ENCODE measurements around the gene PIK3R6. TPM values are rescaled to one million over a fixed set of nuclear protein-coding genes. Genes with fewer than 3 reads are reported as not detected.

Gene PIK3R6
- total and polyA plus RNA-seq, 2 donors (not counting 1 experiment from before 2014, with no cell fraction given): 2.8 to 11.0 TPM

DNA sequence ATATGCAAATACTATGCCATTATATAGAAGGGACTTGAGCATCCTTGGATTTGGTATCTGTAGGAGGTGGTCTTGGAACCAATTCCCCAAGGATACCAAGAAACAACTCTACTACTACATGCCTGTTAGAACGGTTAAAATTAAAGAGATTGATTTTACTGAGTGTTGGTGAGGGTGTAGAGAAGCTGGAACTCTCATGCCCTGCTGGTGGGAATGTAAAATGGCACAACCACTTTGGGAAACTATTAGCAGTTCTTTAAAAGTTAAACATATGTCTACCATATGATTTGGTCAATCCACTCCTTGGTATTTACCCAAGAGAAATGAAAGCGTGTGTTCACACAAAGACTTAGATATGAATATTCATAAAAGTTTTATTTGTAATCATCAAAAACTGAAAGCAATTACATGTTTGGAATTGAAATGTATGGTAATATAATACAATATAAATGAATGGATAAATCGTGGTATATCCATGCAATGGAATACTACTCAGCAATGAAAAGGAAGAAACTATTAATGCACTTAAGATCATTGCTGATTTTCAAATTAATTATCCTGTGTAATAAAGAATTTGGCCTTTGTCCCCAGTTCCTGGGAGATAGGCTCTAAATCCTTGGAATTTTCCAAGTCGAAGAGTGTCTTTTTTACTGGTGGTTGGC lies 76.1 kb downstream of the PIK3R6 start:
- intact Hi-C loops (cut with micrococcal nuclease): no loop called here

GRCh38 chr17:8789743-8790142 lies 77.7 kb downstream of the PIK3R6 start:
- H3K4me3 Mint-ChIP-seq: no peak overlapping the region
- Histone ChIP-seq H3K9me3 (ENCODE audit: control extremely low read depth in 1 of 3, control insufficient read depth in 2 of 3, insufficient read depth in 1 of 3, low read length in 2 of 3) (peaks cover 0 to 7% (median 1%) of the 10 kb centered on the region in 3 donors), H3K27me3 (replicated peaks in 1 of 4; ENCODE audit: control extremely low read depth in 1 of 4, control insufficient read depth in 3 of 4, insufficient read depth in 4 of 4, low read length in 3 of 4) (peaks cover 0 to 6% (median 0%) of the 10 kb centered on the region in 4 experiments), H3K4me1 (ENCODE audit: control insufficient read depth in 2 of 2, insufficient read depth in 2 of 2, low read length in 2 of 2) (peaks cover 6 to 8% of the 10 kb centered on the region in 2 donors), H3K27ac (ENCODE audit: low read length in 2 of 2) (no peak overlapping the region), H2AFZ (ENCODE audit: insufficient read depth, low read depth, low read length, poor library complexity, severe bottlenecking) (no peak overlapping the region), H4K20me1 (ENCODE audit: control insufficient read depth, insufficient read depth, low read length, poor library complexity, severe bottlenecking) (no peaks in the 10 kb centered on the region), H3K36me3 (replicated peaks in 1 of 2; ENCODE audit: control extremely low read depth in 1 of 2, control insufficient read depth in 1 of 2, extremely low read depth in 1 of 2, insufficient read depth in 2 of 2, low read length in 1 of 2) (no peaks in the 10 kb centered on the region), H3K4me2 (replicated peaks; ENCODE audit: low read depth, low read length, poor library complexity, severe bottlenecking) (no peak overlapping the region), H3K9ac (ENCODE audit: low read length) (no peak overlapping the region), H3K79me2 (ENCODE audit: control insufficient read depth, insufficient read depth, low read length) (no peaks in the 10 kb centered on the region), H3K4me3 (ENCODE audit: control extremely low read depth in 1 of 5, extremely low read depth in 1 of 5, insufficient read depth in 1 of 5, low read depth in 2 of 5, low read length in 4 of 5) (no peak overlapping the region)
- ATAC-seq (ENCODE audit: low read depth): no peak
- H3K27ac Mint-ChIP-seq: no peak overlapping the region
- DNase-seq: no peak
- CTCF ChIA-PET: interaction anchor here (1.3 kb wide), 1 partner anchor 380 kb away, joined by 6 read pairs; no protein-coding TSS in a partner anchor
- intact Hi-C loops (cut with micrococcal nuclease): no loop called here
- no peak for TF ChIP-seq EZH2 (IDR thresholded peaks at IDR 0.05; ENCODE audit: borderline replicate concordance, insufficient read depth, low read depth, low read length, poor library complexity, severe bottlenecking)
- TF ChIP-seq, protein P1, sequence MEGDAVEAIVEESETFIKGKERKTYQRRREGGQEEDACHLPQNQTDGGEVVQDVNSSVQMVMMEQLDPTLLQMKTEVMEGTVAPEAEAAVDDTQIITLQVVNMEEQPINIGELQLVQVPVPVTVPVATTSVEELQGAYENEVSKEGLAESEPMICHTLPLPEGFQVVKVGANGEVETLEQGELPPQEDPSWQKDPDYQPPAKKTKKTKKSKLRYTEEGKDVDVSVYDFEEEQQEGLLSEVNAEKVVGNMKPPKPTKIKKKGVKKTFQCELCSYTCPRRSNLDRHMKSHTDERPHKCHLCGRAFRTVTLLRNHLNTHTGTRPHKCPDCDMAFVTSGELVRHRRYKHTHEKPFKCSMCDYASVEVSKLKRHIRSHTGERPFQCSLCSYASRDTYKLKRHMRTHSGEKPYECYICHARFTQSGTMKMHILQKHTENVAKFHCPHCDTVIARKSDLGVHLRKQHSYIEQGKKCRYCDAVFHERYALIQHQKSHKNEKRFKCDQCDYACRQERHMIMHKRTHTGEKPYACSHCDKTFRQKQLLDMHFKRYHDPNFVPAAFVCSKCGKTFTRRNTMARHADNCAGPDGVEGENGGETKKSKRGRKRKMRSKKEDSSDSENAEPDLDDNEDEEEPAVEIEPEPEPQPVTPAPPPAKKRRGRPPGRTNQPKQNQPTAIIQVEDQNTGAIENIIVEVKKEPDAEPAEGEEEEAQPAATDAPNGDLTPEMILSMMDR (IDR thresholded peaks at IDR 0.05): no peak
- H3K9me3 Mint-ChIP-seq (ENCODE audit: insufficient read depth): peaks cover 1% of the 10 kb centered on the region
- H3K4me1 Mint-ChIP-seq: peaks cover 10% of the 10 kb centered on the region
- WGBS (ENCODE audit: insufficient coverage): 77% methylated on average over 6 of the region's 10 CpGs
- peaks cover 6% of the 10 kb centered on the region for H3K27me3 Mint-ChIP-seq
- POLR2A ChIA-PET: no interaction called here

More for the DNA sequence above, 76.1 kb downstream of the PIK3R6 start:
- Histone ChIP-seq H4K20me1 (ENCODE audit: control insufficient read depth, insufficient read depth, low read length, poor library complexity, severe bottlenecking) (no peaks in the 10 kb centered on the region), H3K9ac (ENCODE audit: low read length) (no peak overlapping the region), H3K27ac (ENCODE audit: low read length in 2 of 2) (no peak overlapping the region), H3K4me2 (replicated peaks; ENCODE audit: low read depth, low read length, poor library complexity, severe bottlenecking) (no peak overlapping the region), H3K9me3 (ENCODE audit: control extremely low read depth in 1 of 3, control insufficient read depth in 2 of 3, insufficient read depth in 1 of 3, low read length in 2 of 3) (peaks cover 0 to 7% (median 1%) of the 10 kb centered on the region in 3 donors), H3K4me1 (ENCODE audit: control insufficient read depth in 2 of 2, insufficient read depth in 2 of 2, low read length in 2 of 2) (peaks cover 0 to 5% of the 10 kb centered on the region in 2 donors), H2AFZ (ENCODE audit: insufficient read depth, low read depth, low read length, poor library complexity, severe bottlenecking) (no peak overlapping the region), H3K79me2 (ENCODE audit: control insufficient read depth, insufficient read depth, low read length) (no peaks in the 10 kb centered on the region), H3K36me3 (replicated peaks in 1 of 2; ENCODE audit: control extremely low read depth in 1 of 2, control insufficient read depth in 1 of 2, extremely low read depth in 1 of 2, insufficient read depth in 2 of 2, low read length in 1 of 2) (no peaks in the 10 kb centered on the region), H3K4me3 (ENCODE audit: control extremely low read depth in 1 of 5, extremely low read depth in 1 of 5, insufficient read depth in 1 of 5, low read depth in 2 of 5, low read length in 4 of 5) (no peak overlapping the region), H3K27me3 (replicated peaks in 1 of 4; ENCODE audit: control extremely low read depth in 1 of 4, control insufficient read depth in 3 of 4, insufficient read depth in 4 of 4, low read length in 3 of 4) (peaks cover 0 to 6% (median 0%) of the 10 kb centered on the region in 4 experiments)
- ATAC-seq (ENCODE audit: low read depth) (no peak), DNase-seq (no peak)
- ChIA-PET CTCF (no interaction called here), POLR2A (no interaction called here)
- H3K4me3 Mint-ChIP-seq: no peak overlapping the region
- TF ChIP-seq EZH2 (IDR thresholded peaks at IDR 0.05; ENCODE audit: borderline replicate concordance, insufficient read depth, low read depth, low read length, poor library complexity, severe bottlenecking): no peak
- TF ChIP-seq, protein P1 (IDR thresholded peaks at IDR 0.05): no peak
- peaks cover 6% of the 10 kb centered on the region for H3K27me3 Mint-ChIP-seq
- no CpG with 5 or more reads among the region's 4 CpGs for WGBS (ENCODE audit: insufficient coverage)
- no peak overlapping the region for H3K27ac Mint-ChIP-seq
- H3K4me1 Mint-ChIP-seq: peaks cover 10% of the 10 kb centered on the region
- H3K9me3 Mint-ChIP-seq (ENCODE audit: insufficient read depth): peaks cover 1% of the 10 kb centered on the region

Data from B cell (primary cell).